HepG2 (cell line): Measurements from ENCODE around the gene STK10. TPM values are rescaled to one million over a fixed set of nuclear protein-coding genes. Genes with fewer than 3 reads are reported as not detected.

ENCODE experiments used
- AGO2 ChIP-seq: fragments of 200-400 bp; formaldehyde crosslinking; optimal IDR thresholded peaks from 2 replicates; pipeline ENCODE3; 2017; ENCODE audit warnings: mild to moderate bottlenecking, low read depth, low read length, moderate library complexity
- BCL3 ChIP-seq: sonication (generic); formaldehyde crosslinking; IDR thresholded peaks from 2 replicates; pipeline ENCODE4 v1.5.1; 2020; ENCODE audit warnings: mild to moderate bottlenecking, missing genetic modification reagents, moderate library complexity
- ETV5 ChIP-seq: IDR thresholded peaks from 2 replicates; pipeline ENCODE4 v1.6.1; 2018; ENCODE audit warnings: missing biosample characterization, missing genetic modification reagents, inconsistent platforms, borderline replicate concordance
- FOXK2 ChIP-seq: fragments of 450-650 bp; IDR thresholded peaks from 2 replicates; pipeline ENCODE4 v1.6.1; 2016
- HMGA1 ChIP-seq: sonication (generic); formaldehyde crosslinking; conservative IDR thresholded peaks from 2 replicates; pipeline ENCODE4 v1.4.0; 2020; ENCODE audit warnings: missing genetic modification reagents
- ISX ChIP-seq: sonication (generic); formaldehyde crosslinking; conservative IDR thresholded peaks from 2 replicates; pipeline ENCODE4 v1.5.0; 2020; ENCODE audit warnings: missing genetic modification reagents
- NCOA1 ChIP-seq: sonication (generic); formaldehyde crosslinking; IDR thresholded peaks from 2 replicates; pipeline ENCODE4 v1.9.0; 2021; ENCODE audit warnings: missing genetic modification reagents
- POLR2AphosphoS2 ChIP-seq: IDR thresholded peaks from 2 replicates; pipeline ENCODE4 v1.6.1; 2011; ENCODE audit warnings: low read depth, low read length, improper control_type of control experiment
- RARG ChIP-seq: sonication (generic); formaldehyde crosslinking; IDR thresholded peaks from 2 replicates; pipeline ENCODE4 v1.4.0; 2020; ENCODE audit warnings: low read depth, mild to moderate bottlenecking, missing genetic modification reagents
- TCF7 ChIP-seq: sonication (generic); IDR thresholded peaks from 2 replicates; pipeline ENCODE4 v1.6.1; 2016; ENCODE audit warnings: antibody characterized with exemption, low read depth
- ZBTB46 ChIP-seq: sonication (generic); formaldehyde crosslinking; IDR thresholded peaks from 2 replicates; pipeline ENCODE4 v1.4.0; 2020; ENCODE audit warnings: mild to moderate bottlenecking, missing genetic modification reagents, borderline replicate concordance
- ZNF282 ChIP-seq: fragments of 450-650 bp; IDR thresholded peaks from 2 replicates; pipeline ENCODE4 v1.6.1; 2018; ENCODE audit not compliant: partially characterized antibody
- ZNF383 ChIP-seq: sonication (generic); formaldehyde crosslinking; IDR thresholded peaks from 2 replicates; pipeline ENCODE4 v1.4.0; 2020; ENCODE audit warnings: missing genetic modification reagents, mild to moderate bottlenecking, borderline replicate concordance
- ZNF670 ChIP-seq: sonication (generic); formaldehyde crosslinking; IDR thresholded peaks from 2 replicates; pipeline ENCODE4 v1.8.0; 2022; ENCODE audit warnings: mild to moderate bottlenecking, missing genetic modification reagents, borderline replicate concordance
- ZNF749 ChIP-seq: sonication (generic); formaldehyde crosslinking; IDR thresholded peaks from 2 replicates; pipeline ENCODE4 v1.8.0; 2022; ENCODE audit warnings: mild to moderate bottlenecking, missing genetic modification reagents, moderate library complexity, borderline replicate concordance
- ZNF883 ChIP-seq: sonication (generic); formaldehyde crosslinking; IDR thresholded peaks from 2 replicates; pipeline ENCODE4 v1.5.1; 2020; ENCODE audit warnings: mild to moderate bottlenecking, missing genetic modification reagents; ENCODE audit errors: not compliant biosample characterization
- polyA plus RNA-seq, 8 experiments: library from polyadenylated mRNA; depleted of rRNA in 3 of 8; stranded (reverse) in 7 of 8; unstranded in 1 of 8; fragments of >200 nt; fragmentation: Illumina TruSeq in 4 of 8; extraction: Trizol in 4 of 8; gene quantifications; 2 replicates each; pipeline versions ENCODE4 v1.2.1 to v1.2.3, GENCODE V29; 2011 to 2016; ENCODE audit warnings: low read depth in 4 of 8, missing spikeins in 1 of 8, mixed read lengths in 1 of 8; ENCODE audit not compliant: insufficient read depth in 1 of 8
- total RNA-seq, 5 experiments: library from RNA; depleted of rRNA; stranded (reverse); fragments of >200 nt; fragmentation: Illumina TruSeq; extraction: Trizol; gene quantifications; 2 replicates each; pipeline ENCODE4 v1.2.3, GENCODE V29; 2016; ENCODE audit warnings: low read depth in 1 of 5

STK10 gene
- total and polyA plus RNA-seq, 2 of the 13 experiments (the other 11 are each of a cell fraction or from before 2014, with no cell fraction given): 7.0 to 7.2 TPM

- TF ChIP-seq RARG (CRISPR knock-in tag): no peak
- TF ChIP-seq FOXK2: no peak
- TF ChIP-seq BCL3 (CRISPR knock-in tag): no peak
- TF ChIP-seq HMGA1: no peak
- no peak for TF ChIP-seq ZNF282
- no peak for TF ChIP-seq ZNF749
- no peak for TF ChIP-seq AGO2
- TF ChIP-seq TCF7: no peak
- no peak for TF ChIP-seq NCOA1 (CRISPR knock-in tag)
- no peak for TF ChIP-seq ISX (CRISPR knock-in tag)
- no peak for TF ChIP-seq ZNF883 (CRISPR knock-in tag)
- no peak for TF ChIP-seq ETV5 (CRISPR knock-in tag)
- no peak for TF ChIP-seq POLR2AphosphoS2
- TF ChIP-seq ZNF670 (CRISPR knock-in tag): no peak
- no peak for TF ChIP-seq ZBTB46 (CRISPR knock-in tag)
- TF ChIP-seq ZNF383: no peak
These were observed 94.1 kb downstream of the STK10 start (continued) for GRCh38 chr5:172093965-172094364.
